GM23338 (cell line): ENCODE measurements around the gene COL15A1. TPM values are rescaled to one million over a fixed set of nuclear protein-coding genes. Genes with fewer than 3 reads are reported as not detected.

ENCODE experiments used
- ATAC-seq: fragments of 200-7000 bp; cut with Tn5 transposase; 3 replicates; pipeline ENCODE4 v1.9.1; 2020
- DNase-seq: peaks from one replicate; pipeline ENCODE4 v3.0.0-alpha.2; 2015; ENCODE audit warnings: low spot score
- H2AFZ ChIP-seq: fragments of 200-600 bp; sonication (generic); 2 replicates; pipeline ENCODE4 v1.8.0; 2016; ENCODE audit warnings: antibody characterized with exemption, mild to moderate bottlenecking, moderate library complexity
- H3F3A ChIP-seq: fragments of 200-600 bp; sonication (generic); replicated peaks from 2 replicates; pipeline ENCODE4 v1.8.0; 2017; ENCODE audit warnings: antibody characterized with exemption, mixed run types, low read depth
- H3K27ac ChIP-seq: fragments of 200-600 bp; sonication (generic); 2 replicates; pipeline ENCODE4 v1.6.1; 2016; ENCODE audit warnings: low read depth
- H3K27me3 ChIP-seq: fragments of 200-600 bp; sonication (generic); 2 replicates; pipeline ENCODE4 v1.8.0; 2016; ENCODE audit warnings: mild to moderate bottlenecking, mixed run types, moderate library complexity; ENCODE audit not compliant: insufficient read depth
- H3K36me3 ChIP-seq: fragments of 200-600 bp; sonication (generic); 2 replicates; pipeline ENCODE4 v1.8.0; 2016; ENCODE audit warnings: mild to moderate bottlenecking; ENCODE audit not compliant: insufficient read depth
- H3K4me1 ChIP-seq: fragments of 200-600 bp; sonication (generic); 2 replicates; pipeline ENCODE4 v1.8.0; 2016; ENCODE audit warnings: mild to moderate bottlenecking, moderate library complexity; ENCODE audit not compliant: insufficient read depth
- H3K4me2 ChIP-seq: fragments of 200-600 bp; sonication (generic); 2 replicates; pipeline ENCODE4 v1.7.1; 2017; ENCODE audit warnings: mixed run types
- H3K4me3 ChIP-seq: fragments of 200-600 bp; sonication (generic); 2 replicates; pipeline ENCODE4 v1.6.1; 2016; ENCODE audit warnings: mixed run types
- H3K79me2 ChIP-seq: fragments of 200-600 bp; sonication (generic); replicated peaks from 2 replicates; pipeline ENCODE4 v1.8.0; 2017; ENCODE audit warnings: mild to moderate bottlenecking; ENCODE audit not compliant: insufficient read depth
- H3K9me2 ChIP-seq: fragments of 200-600 bp; sonication (generic); 2 replicates; pipeline ENCODE4 v1.8.0; 2017; ENCODE audit not compliant: insufficient read depth
- H4K20me1 ChIP-seq: fragments of 200-600 bp; sonication (generic); replicated peaks from 2 replicates; pipeline ENCODE4 v1.8.0; 2017; ENCODE audit warnings: mild to moderate bottlenecking; ENCODE audit not compliant: insufficient read depth
- H3K27ac Mint-ChIP-seq: 2 replicates; pipeline ENCODE4 v1.8.0; 2020; ENCODE audit warnings: inconsistent platforms, mild to moderate bottlenecking, moderate library complexity, mixed read lengths
- H3K27me3 Mint-ChIP-seq: 3 replicates; pipeline ENCODE4 v1.8.0; 2022; ENCODE audit warnings: low read depth, mild to moderate bottlenecking, moderate library complexity, mixed read lengths, inconsistent platforms; ENCODE audit not compliant: insufficient read depth, poor library complexity
- H3K36me3 Mint-ChIP-seq: 3 replicates; pipeline ENCODE4 v1.8.0; 2021; ENCODE audit warnings: low read depth, mild to moderate bottlenecking, inconsistent platforms, moderate library complexity, mixed read lengths
- H3K4me1 Mint-ChIP-seq: 3 replicates; pipeline ENCODE4 v1.8.0; 2020; ENCODE audit warnings: mild to moderate bottlenecking, inconsistent platforms, mixed read lengths
- H3K4me3 Mint-ChIP-seq: 3 replicates; pipeline ENCODE4 v1.8.0; 2021; ENCODE audit warnings: moderate library complexity, mild to moderate bottlenecking, inconsistent platforms, mixed read lengths
- H3K9me3 Mint-ChIP-seq: 3 replicates; pipeline ENCODE4 v1.8.0; 2020; ENCODE audit warnings: moderate library complexity, mild to moderate bottlenecking, inconsistent platforms, mixed read lengths
- CREB1 ChIP-seq: fragments of 250-450 bp; sonication (Bioruptor Pico); IDR thresholded peaks from 2 replicates; pipeline ENCODE4 v1.5.0; 2020; ENCODE audit warnings: low read depth, mild to moderate bottlenecking, moderate library complexity
- EZH2phosphoT487 ChIP-seq: fragments of 200-600 bp; sonication (generic); IDR thresholded peaks from one replicate; pipeline ENCODE4 v1.8.1; 2018; ENCODE audit warnings: antibody characterized with exemption; ENCODE audit not compliant: unreplicated experiment
- POLR2AphosphoS5 ChIP-seq: IDR thresholded peaks from 2 replicates; pipeline ENCODE4 v1.6.1; 2016; ENCODE audit warnings: antibody characterized with exemption, low read depth
- STAT1 ChIP-seq: IDR thresholded peaks from one replicate; pipeline ENCODE4 v1.6.1; 2016; ENCODE audit warnings: antibody characterized with exemption; ENCODE audit not compliant: unreplicated experiment
- ZNF114 ChIP-seq: fragments of 250-450 bp; sonication (Bioruptor Pico); IDR thresholded peaks from 2 replicates; pipeline ENCODE4 v1.5.0; 2020; ENCODE audit warnings: mild to moderate bottlenecking, moderate library complexity
- ZNF331 ChIP-seq: fragments of 250-450 bp; sonication (Bioruptor Pico); IDR thresholded peaks from 2 replicates; pipeline ENCODE4 v1.5.0; 2020; ENCODE audit warnings: low read depth, mild to moderate bottlenecking, moderate library complexity
- polyA plus RNA-seq: library from polyadenylated mRNA; unstranded; fragments of >200 nt; fragmentation: Nextera tagmentation; extraction: Ambion mirVana; gene quantifications from 2 replicates; pipeline ENCODE4 v1.2.1, GENCODE V29; 2016
- total RNA-seq: library from RNA; depleted of rRNA; stranded (reverse); fragments of >200 nt; shearing (Covaris generic); gene quantifications from 2 replicates; pipeline ENCODE4 v1.2.3, GENCODE V29; 2014
- TF ChIP-seq, protein P1 (sequence below): IDR thresholded peaks from one replicate; pipeline ENCODE4 v1.6.1; 2018; ENCODE audit warnings: antibody characterized with exemption; ENCODE audit not compliant: unreplicated experiment

The COL15A1 gene
- total and polyA plus RNA-seq, 2 experiments from 2014 or later, result 0.17 to 0.18 TPM

DNA sequence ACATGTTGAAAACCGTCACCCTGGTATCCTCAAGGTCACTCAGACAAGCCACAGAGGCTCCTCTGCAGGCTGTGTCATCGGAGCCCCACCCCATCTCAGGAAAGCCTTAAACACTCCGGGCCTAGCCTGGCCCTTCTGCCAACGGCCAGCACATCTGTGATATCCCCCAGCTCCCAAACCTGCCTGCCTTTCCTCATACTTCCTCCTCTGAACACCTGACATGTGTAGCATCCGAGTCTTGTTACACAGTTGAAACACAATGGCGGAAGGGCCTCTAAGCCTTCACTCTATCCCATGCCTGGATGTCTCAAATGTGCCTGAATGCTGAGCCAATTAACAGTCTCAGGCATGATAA, 128.3 kb downstream of the COL15A1 start:
- Mint-ChIP-seq H3K36me3 (no peaks in the 10 kb centered on the region), H3K9me3 (no peaks in the 10 kb centered on the region), H3K27me3 (peaks cover 7% of the 10 kb centered on the region), H3K27ac (no peak overlapping the region), H3K4me1 (no peaks in the 10 kb centered on the region), H3K4me3 (no peak overlapping the region)
- Histone ChIP-seq H3K27ac (no peak overlapping the region), H3K79me2 (no peaks in the 10 kb centered on the region), H3K36me3 (no peaks in the 10 kb centered on the region), H3F3A (no peaks in the 10 kb centered on the region), H3K4me3 (no peak overlapping the region), H3K4me2 (no peak overlapping the region), H2AFZ (no peak overlapping the region), H3K4me1 (no peaks in the 10 kb centered on the region), H4K20me1 (no peaks in the 10 kb centered on the region), H3K9me2 (peaks cover 4% of the 10 kb centered on the region; the same call in 1 of the 2 replicates), H3K27me3 (no peaks in the 10 kb centered on the region)
- DNase-seq (no peak), ATAC-seq (no peak)
- TF ChIP-seq ZNF114 (CRISPR knock-in tag) (no peak), CREB1 (CRISPR knock-in tag) (no peak), POLR2AphosphoS5 (no peak), STAT1 (no peak)
- TF ChIP-seq, protein P1, sequence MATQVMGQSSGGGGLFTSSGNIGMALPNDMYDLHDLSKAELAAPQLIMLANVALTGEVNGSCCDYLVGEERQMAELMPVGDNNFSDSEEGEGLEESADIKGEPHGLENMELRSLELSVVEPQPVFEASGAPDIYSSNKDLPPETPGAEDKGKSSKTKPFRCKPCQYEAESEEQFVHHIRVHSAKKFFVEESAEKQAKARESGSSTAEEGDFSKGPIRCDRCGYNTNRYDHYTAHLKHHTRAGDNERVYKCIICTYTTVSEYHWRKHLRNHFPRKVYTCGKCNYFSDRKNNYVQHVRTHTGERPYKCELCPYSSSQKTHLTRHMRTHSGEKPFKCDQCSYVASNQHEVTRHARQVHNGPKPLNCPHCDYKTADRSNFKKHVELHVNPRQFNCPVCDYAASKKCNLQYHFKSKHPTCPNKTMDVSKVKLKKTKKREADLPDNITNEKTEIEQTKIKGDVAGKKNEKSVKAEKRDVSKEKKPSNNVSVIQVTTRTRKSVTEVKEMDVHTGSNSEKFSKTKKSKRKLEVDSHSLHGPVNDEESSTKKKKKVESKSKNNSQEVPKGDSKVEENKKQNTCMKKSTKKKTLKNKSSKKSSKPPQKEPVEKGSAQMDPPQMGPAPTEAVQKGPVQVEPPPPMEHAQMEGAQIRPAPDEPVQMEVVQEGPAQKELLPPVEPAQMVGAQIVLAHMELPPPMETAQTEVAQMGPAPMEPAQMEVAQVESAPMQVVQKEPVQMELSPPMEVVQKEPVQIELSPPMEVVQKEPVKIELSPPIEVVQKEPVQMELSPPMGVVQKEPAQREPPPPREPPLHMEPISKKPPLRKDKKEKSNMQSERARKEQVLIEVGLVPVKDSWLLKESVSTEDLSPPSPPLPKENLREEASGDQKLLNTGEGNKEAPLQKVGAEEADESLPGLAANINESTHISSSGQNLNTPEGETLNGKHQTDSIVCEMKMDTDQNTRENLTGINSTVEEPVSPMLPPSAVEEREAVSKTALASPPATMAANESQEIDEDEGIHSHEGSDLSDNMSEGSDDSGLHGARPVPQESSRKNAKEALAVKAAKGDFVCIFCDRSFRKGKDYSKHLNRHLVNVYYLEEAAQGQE, result no peak

DNA sequence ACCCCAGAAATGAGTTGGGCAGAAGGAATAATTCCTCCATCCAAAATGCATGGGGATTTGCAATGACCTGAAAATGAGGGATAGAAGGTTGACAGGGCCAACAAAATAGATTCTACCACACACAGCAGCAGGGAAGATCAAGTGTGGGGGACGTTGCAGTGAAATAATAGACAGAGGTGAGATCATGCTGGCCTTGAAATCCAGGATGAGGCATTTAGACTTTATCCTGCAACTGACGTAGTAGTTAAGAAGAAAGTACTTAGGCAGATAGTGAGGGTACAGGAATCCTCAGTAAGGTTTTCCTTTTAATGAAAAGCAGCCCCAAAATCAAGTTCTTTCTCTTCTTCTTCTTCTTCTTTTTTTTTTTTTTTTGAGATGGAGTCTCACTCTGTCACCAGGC, 129.6 kb downstream of the COL15A1 start:
- no peak for ATAC-seq
- no peak overlapping the region for H3K4me2 ChIP-seq
- no peaks in the 10 kb centered on the region for H3K4me1 Mint-ChIP-seq

DNA sequence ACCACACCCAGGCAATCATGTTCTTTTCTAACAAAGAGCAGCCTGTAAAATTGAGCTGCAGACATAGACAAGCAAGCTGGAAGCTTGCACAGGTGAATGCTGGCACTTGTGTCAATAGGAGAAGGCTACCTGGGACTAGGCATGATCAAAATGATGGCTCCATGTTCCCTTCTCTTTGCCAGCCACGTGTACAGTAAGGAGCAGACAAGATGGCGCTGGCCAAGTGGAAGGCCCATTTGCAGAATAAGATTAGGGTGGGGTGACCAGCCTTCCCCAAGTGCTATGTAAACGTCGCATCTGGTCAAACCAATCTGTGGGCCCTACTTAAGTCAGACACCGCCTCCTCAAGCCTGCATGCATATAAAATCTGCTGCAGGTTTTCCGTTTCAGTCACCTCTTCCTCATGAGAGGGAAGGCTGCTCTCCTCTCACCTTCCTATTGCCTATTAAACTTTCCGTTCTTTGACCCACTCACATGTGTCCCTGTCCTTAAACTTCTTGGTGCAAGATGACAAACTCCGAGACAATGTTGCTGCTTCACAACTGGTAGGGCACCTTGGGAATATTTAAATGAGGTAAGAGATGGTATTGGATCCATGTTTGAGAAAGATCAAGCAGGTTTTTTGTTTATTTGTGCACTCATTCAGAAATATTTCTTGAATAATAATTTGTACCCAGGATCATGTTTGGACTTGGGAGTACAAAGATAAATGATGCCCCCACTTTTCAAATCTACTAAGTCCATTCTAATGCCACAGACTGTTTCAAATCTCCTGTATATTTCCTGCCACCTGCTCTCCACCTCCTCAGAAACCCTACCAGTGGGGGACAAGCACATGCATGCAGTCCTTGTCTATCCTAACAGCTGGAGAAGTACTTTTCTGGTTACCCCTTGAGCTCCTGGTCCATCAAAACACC, 130.5 kb downstream of the COL15A1 start:
- no peaks in the 10 kb centered on the region for H4K20me1 ChIP-seq
- H3K4me2 ChIP-seq, result no peak overlapping the region
- DNase-seq, result no peak
- ATAC-seq, result no peak
- no peaks in the 10 kb centered on the region for H3K36me3 ChIP-seq
- no peak overlapping the region for H3K4me3 ChIP-seq
- no peak overlapping the region for H3K27ac ChIP-seq
- Mint-ChIP-seq H3K4me3 (no peak overlapping the region), H3K36me3 (no peaks in the 10 kb centered on the region), H3K9me3 (no peaks in the 10 kb centered on the region), H3K27me3 (peaks cover 7% of the 10 kb centered on the region), H3K4me1 (peaks cover 6% of the 10 kb centered on the region; the same call in 2 of the 3 replicates), H3K27ac (no peak overlapping the region)
- peaks cover 4% of the 10 kb centered on the region; the same call in 1 of the 2 replicates for H3K9me2 ChIP-seq
- no peaks in the 10 kb centered on the region for H3K27me3 ChIP-seq
- H3K79me2 ChIP-seq, result no peaks in the 10 kb centered on the region
- H3F3A ChIP-seq, result no peaks in the 10 kb centered on the region
- no peaks in the 10 kb centered on the region for H3K4me1 ChIP-seq
- H2AFZ ChIP-seq, result no peak overlapping the region
- TF ChIP-seq CREB1 (CRISPR knock-in tag) (no peak), ZNF114 (CRISPR knock-in tag) (no peak), EZH2phosphoT487 (no peak), ZNF331 (no peak)
- TF ChIP-seq, protein P1, result no peak

More for the DNA sequence above, 129.6 kb downstream of the COL15A1 start:
- DNase-seq, result no peak
- Histone ChIP-seq H3F3A (no peaks in the 10 kb centered on the region), H3K27me3 (no peaks in the 10 kb centered on the region), H3K27ac (no peak overlapping the region), H3K9me2 (peaks cover 4% of the 10 kb centered on the region; the same call in 1 of the 2 replicates), H4K20me1 (no peaks in the 10 kb centered on the region), H3K4me3 (no peak overlapping the region), H2AFZ (no peak overlapping the region), H3K36me3 (no peaks in the 10 kb centered on the region), H3K4me1 (no peaks in the 10 kb centered on the region), H3K79me2 (no peaks in the 10 kb centered on the region)
- H3K27me3 Mint-ChIP-seq, result peaks cover 7% of the 10 kb centered on the region
- H3K9me3 Mint-ChIP-seq, result no peaks in the 10 kb centered on the region
- no peak overlapping the region for H3K4me3 Mint-ChIP-seq
- no peak overlapping the region for H3K27ac Mint-ChIP-seq
- no peaks in the 10 kb centered on the region for H3K36me3 Mint-ChIP-seq
- no peak for TF ChIP-seq POLR2AphosphoS5
